ENCODE results near the gene TMIE. TPM values are rescaled to one million over a fixed set of nuclear protein-coding genes. Genes with fewer than 3 reads are reported as not detected.

The TMIE gene
- total and polyA plus RNA-seq, 9 of the 15 experiments (the other 6 are each of a cell fraction or from before 2014, with no cell fraction given), result not detected

DNA sequence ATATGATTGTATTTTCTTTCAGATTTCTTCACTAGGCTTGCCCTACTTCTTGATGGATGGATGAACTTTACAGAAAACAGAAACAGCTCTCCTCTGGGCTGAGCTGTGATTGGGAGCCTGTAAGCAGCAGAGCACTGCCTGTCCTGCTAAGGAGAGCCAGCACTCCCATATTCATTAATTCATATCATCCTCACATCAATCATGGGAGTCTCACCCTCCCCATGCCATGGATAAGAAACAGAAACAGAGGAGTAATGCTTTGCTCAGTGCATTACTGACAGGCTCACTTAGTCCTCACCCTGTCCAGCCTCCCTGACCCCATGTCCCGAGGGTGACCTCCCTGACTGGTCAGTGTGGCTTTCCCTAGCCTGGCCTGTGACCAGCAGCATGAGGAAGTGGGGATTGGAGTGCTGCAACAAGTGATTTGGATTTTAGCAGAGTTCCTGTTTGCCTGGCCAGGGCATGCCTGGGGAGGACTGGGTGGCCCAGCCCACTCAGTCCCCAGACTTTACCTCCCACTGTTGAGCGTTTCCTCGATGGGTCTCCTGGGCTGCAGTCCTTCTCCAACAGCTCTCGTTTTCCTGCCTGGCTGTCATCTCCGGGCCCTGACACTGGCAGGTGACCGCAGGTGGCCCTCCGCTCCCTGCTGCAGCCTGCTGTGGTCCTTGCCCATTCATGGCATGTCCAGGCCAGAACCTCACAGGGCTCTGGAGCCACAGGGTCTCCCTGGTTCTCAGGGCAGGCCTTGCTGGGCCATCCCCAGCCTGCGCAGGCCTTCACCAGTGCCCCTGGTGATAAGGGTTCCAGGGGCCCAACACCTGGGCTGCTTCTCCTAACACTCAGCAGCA lies 1.3 kb upstream of the TMIE start:
- in situ Hi-C loops (cut with MboI), result no loop called here
- peak; percentile 6 for FAIRE-seq
- 19% methylated on average over 7 of the region's 8 CpGs for WGBS (ENCODE audit: insufficient coverage, low coverage, missing lambda C conversion rate)
- TF ChIP-seq, protein P1, sequence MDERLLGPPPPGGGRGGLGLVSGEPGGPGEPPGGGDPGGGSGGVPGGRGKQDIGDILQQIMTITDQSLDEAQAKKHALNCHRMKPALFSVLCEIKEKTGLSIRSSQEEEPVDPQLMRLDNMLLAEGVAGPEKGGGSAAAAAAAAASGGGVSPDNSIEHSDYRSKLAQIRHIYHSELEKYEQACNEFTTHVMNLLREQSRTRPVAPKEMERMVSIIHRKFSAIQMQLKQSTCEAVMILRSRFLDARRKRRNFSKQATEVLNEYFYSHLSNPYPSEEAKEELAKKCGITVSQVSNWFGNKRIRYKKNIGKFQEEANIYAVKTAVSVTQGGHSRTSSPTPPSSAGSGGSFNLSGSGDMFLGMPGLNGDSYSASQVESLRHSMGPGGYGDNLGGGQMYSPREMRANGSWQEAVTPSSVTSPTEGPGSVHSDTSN (CRISPR knock-in tag; IDR thresholded peaks at IDR 0.05; ENCODE audit: low read depth), result no peak
- TF ChIP-seq, protein P1 (tag; conservative IDR thresholded peaks at IDR 0.05; ENCODE audit: low read depth), result 0 out of 2 replicates have a peak, but pooled peaks have one; percentile 14
- TF ChIP-seq SPI1 (IDR thresholded peaks at IDR 0.05; ENCODE audit: borderline replicate concordance, low read depth, low read length) (peak; percentile 76; the same call in 1 of the 2 replicates), ETS2 (tag; IDR thresholded peaks at IDR 0.05; ENCODE audit: borderline replicate concordance, poor library complexity, severe bottlenecking) (no peak), ZNF696 (CRISPR knock-in tag; conservative IDR thresholded peaks at IDR 0.05) (no peak), SMARCE1 (IDR thresholded peaks at IDR 0.05) (no peak), ZNF586 (CRISPR knock-in tag; conservative IDR thresholded peaks at IDR 0.05) (no peak), ZNF121 (CRISPR knock-in tag; conservative IDR thresholded peaks at IDR 0.05) (no peak), COPS2 (conservative IDR thresholded peaks at IDR 0.05) (no peak), ZNF12 (CRISPR knock-in tag; IDR thresholded peaks at IDR 0.05) (no peak), KHSRP (IDR thresholded peaks at IDR 0.05) (no peak), ZNF699 (CRISPR knock-in tag; IDR thresholded peaks at IDR 0.05; ENCODE audit: insufficient replicate concordance) (no peak)
- TF ChIP-seq, protein P2, sequence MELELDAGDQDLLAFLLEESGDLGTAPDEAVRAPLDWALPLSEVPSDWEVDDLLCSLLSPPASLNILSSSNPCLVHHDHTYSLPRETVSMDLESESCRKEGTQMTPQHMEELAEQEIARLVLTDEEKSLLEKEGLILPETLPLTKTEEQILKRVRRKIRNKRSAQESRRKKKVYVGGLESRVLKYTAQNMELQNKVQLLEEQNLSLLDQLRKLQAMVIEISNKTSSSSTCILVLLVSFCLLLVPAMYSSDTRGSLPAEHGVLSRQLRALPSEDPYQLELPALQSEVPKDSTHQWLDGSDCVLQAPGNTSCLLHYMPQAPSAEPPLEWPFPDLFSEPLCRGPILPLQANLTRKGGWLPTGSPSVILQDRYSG (tag; conservative IDR thresholded peaks at IDR 0.05; ENCODE audit: low read depth), result no peak
- TF ChIP-seq, protein P3, sequence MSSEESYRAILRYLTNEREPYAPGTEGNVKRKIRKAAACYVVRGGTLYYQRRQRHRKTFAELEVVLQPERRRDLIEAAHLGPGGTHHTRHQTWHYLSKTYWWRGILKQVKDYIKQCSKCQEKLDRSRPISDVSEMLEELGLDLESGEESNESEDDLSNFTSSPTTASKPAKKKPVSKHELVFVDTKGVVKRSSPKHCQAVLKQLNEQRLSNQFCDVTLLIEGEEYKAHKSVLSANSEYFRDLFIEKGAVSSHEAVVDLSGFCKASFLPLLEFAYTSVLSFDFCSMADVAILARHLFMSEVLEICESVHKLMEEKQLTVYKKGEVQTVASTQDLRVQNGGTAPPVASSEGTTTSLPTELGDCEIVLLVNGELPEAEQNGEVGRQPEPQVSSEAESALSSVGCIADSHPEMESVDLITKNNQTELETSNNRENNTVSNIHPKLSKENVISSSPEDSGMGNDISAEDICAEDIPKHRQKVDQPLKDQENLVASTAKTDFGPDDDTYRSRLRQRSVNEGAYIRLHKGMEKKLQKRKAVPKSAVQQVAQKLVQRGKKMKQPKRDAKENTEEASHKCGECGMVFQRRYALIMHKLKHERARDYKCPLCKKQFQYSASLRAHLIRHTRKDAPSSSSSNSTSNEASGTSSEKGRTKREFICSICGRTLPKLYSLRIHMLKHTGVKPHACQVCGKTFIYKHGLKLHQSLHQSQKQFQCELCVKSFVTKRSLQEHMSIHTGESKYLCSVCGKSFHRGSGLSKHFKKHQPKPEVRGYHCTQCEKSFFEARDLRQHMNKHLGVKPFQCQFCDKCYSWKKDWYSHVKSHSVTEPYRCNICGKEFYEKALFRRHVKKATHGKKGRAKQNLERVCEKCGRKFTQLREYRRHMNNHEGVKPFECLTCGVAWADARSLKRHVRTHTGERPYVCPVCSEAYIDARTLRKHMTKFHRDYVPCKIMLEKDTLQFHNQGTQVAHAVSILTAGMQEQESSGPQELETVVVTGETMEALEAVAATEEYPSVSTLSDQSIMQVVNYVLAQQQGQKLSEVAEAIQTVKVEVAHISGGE (CRISPR knock-in tag; IDR thresholded peaks at IDR 0.05), result no peak

More for the DNA sequence above, 1.3 kb upstream of the TMIE start:
- no peaks in the 10 kb centered on the region for H3K79me2 ChIP-seq (ENCODE audit: control insufficient read depth, insufficient read depth, low read length)
- no peak overlapping the region for H3K4me2 ChIP-seq (ENCODE audit: insufficient read depth, low read length)
- no peaks in the 10 kb centered on the region for H3K36me3 ChIP-seq (ENCODE audit: control insufficient read depth, insufficient read depth, low read length)
- H3K9me1 ChIP-seq (ENCODE audit: control insufficient read depth, insufficient read depth, low read length), result no peaks in the 10 kb centered on the region
- BruUV-seq (replicated peaks), result no TSS peak
- no peak overlapping the region for H2AFZ ChIP-seq (ENCODE audit: low read depth, low read length)
- peaks cover 6 to 35% of the 10 kb centered on the region in 2 experiments for H3K27me3 ChIP-seq (ENCODE audit: control insufficient read depth in 2 of 2, insufficient read depth in 2 of 2, low read length in 2 of 2)
- no peak overlapping the region for H3K9ac ChIP-seq (ENCODE audit: insufficient read depth in 1 of 2, low read depth in 2 of 2, low read length in 2 of 2)
- ChIA-PET POLR2A (no interaction called here), CTCF (ENCODE audit: low intra/inter-chr PET ratio) (no interaction called here)
- peaks cover 0 to 10% of the 10 kb centered on the region in 2 experiments; a peak in 2 of 5 replicates for H3K4me1 ChIP-seq (replicated peaks in 1 of 2; ENCODE audit: control insufficient read depth in 2 of 2, insufficient read depth in 2 of 2, low read length in 2 of 2)
- H3K9me3 ChIP-seq (replicated peaks; ENCODE audit: control insufficient read depth, insufficient read depth, low read depth, low read length), result no peaks in the 10 kb centered on the region
- DNase-seq (ENCODE audit: extremely low read depth in 1 of 4, low spot score in 3 of 4) (no peak), ATAC-seq (no peak)
- peaks cover 17% of the 10 kb centered on the region for H4K20me1 ChIP-seq (replicated peaks; ENCODE audit: control insufficient read depth, insufficient read depth, low read length)
- no peak overlapping the region for H3K4me3 ChIP-seq
- intact Hi-C loops (cut with micrococcal nuclease), result loop anchor here (10.0 kb wide), 2 partner anchors 295 to 675 kb away; no protein-coding TSS in a partner anchor
- H3K27ac ChIP-seq (ENCODE audit: extremely low read depth, low read depth, low read length), result no peak overlapping the region

Data from K562 (cell line).